HG02571 (cell line): ENCODE data around the gene ENHO.
"Not testable (repeated sequence)": the region's sequence is repeated elsewhere in the genome, so short reads cannot be mapped to it uniquely, and the experiment has no call there.

Source experiments
- ATAC-seq: cut with Tn5 transposase; IDR thresholded peaks from one replicate; pipeline ENCODE4 v1.9.1; 2021; ENCODE audit warnings: mild to moderate bottlenecking, moderate library complexity; ENCODE audit not compliant: unreplicated experiment

ENHO gene

GRCh38 chr9:34482746-34483145 lies 40.0 kb downstream of the ENHO start:
- ATAC-seq: not testable (repeated sequence)

GRCh38 chr9:34481620-34482019 lies 41.2 kb downstream of the ENHO start:
- ATAC-seq: not testable (repeated sequence)

GRCh38 chr9:34479431-34479866 lies 43.3 kb downstream of the ENHO start:
- no peak for ATAC-seq

GRCh38 chr9:34477541-34477940 lies 45.2 kb downstream of the ENHO start:
- ATAC-seq: no peak

- ATAC-seq: no peak
Observed at GRCh38 chr9:34475097-34475496, 47.7 kb downstream of the ENHO start.
